Measurements from ENCODE around the gene AUTS2.

Gene AUTS2

DNA sequence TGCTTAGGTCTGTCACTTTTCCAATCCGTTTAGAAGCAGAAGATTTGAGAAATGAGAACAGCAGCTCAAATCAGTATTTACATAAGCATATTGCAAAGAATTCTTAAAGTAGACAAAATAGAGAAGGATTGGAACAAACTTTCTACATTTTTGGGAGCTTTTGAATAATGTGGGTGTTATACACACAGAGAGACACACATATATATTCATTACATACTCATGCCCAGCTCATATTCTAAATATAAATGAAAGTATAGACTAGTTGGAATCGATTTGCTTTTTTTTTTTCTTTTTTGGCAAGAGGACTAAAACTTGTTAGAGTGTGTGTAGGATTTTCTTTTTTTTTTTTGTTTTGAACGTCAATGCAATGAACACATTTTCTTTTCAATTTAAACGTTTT, 538.9 kb downstream of the AUTS2 start:
- no peak overlapping the region for H3K4me3 ChIP-seq (ENCODE audit: low read length, poor library complexity, severe bottlenecking)
- no peaks in the 10 kb centered on the region for H3K36me3 ChIP-seq (ENCODE audit: insufficient read depth, low read length)
- no peaks in the 10 kb centered on the region for H3K4me1 ChIP-seq (ENCODE audit: insufficient read depth, low read length, poor library complexity, severe bottlenecking)
- no peak overlapping the region for H3K4me2 ChIP-seq (ENCODE audit: low read depth, low read length, poor library complexity, severe bottlenecking)
- H3K9me2 ChIP-seq (replicated peaks; ENCODE audit: low read depth, low read length) = no peaks in the 10 kb centered on the region
- no peaks in the 10 kb centered on the region for H4K20me1 ChIP-seq (ENCODE audit: insufficient read depth, low read length, poor library complexity, severe bottlenecking)
- H3K9ac ChIP-seq (ENCODE audit: low read depth, low read length, poor library complexity, severe bottlenecking) = no peak overlapping the region
- no peaks in the 10 kb centered on the region for H3K27me3 ChIP-seq (ENCODE audit: insufficient read depth, low read length, poor library complexity, severe bottlenecking)
- no peak overlapping the region for H2AFZ ChIP-seq (ENCODE audit: low read length)
- TF ChIP-seq EZH2phosphoT487 (IDR thresholded peaks at IDR 0.05; ENCODE audit: borderline replicate concordance) = no peak
- TF ChIP-seq, protein P1, sequence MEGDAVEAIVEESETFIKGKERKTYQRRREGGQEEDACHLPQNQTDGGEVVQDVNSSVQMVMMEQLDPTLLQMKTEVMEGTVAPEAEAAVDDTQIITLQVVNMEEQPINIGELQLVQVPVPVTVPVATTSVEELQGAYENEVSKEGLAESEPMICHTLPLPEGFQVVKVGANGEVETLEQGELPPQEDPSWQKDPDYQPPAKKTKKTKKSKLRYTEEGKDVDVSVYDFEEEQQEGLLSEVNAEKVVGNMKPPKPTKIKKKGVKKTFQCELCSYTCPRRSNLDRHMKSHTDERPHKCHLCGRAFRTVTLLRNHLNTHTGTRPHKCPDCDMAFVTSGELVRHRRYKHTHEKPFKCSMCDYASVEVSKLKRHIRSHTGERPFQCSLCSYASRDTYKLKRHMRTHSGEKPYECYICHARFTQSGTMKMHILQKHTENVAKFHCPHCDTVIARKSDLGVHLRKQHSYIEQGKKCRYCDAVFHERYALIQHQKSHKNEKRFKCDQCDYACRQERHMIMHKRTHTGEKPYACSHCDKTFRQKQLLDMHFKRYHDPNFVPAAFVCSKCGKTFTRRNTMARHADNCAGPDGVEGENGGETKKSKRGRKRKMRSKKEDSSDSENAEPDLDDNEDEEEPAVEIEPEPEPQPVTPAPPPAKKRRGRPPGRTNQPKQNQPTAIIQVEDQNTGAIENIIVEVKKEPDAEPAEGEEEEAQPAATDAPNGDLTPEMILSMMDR (conservative IDR thresholded peaks at IDR 0.05; ENCODE audit: low read length) = no peak
- no peaks in the 10 kb centered on the region for H3K79me2 ChIP-seq (ENCODE audit: insufficient read depth, low read length)
- no peaks in the 10 kb centered on the region for H3K9me3 ChIP-seq (ENCODE audit: insufficient read depth, low read depth, low read length)
- no peaks in the 10 kb centered on the region for H3F3A ChIP-seq (ENCODE audit: low read depth)

DNA sequence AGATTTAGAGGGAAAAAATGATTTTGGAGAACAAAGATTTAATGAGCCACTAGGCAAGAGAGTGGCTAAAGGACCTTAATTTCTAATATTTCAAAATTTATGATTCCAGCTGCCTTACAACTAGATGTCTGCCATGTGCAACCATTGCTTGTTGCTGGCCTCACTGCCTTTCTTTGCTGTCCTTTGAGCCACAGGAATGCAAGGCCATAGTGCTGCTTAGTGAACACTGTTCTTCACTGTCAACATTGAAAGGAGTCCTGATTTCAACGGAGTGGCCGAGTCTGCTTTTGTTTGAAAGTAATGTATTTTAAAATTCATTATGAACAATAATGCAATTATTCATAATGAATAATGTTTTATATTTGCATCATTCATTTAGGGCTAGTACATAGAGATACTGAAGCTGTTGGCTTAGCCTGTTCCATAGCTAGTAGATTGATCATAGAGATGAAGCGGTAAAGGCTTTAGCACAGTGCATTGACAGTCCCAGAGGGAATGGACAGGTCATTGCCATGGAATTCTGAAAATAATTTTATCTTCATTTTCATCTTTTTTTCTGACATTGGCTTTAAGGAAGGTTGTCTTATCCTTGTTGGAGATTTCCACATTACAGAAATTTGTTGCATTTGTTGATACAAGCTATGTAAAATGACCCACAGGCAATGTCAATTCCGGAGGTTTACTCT, 544.1 kb downstream of the AUTS2 start:
- Histone ChIP-seq H3K4me2 (ENCODE audit: low read depth, low read length, poor library complexity, severe bottlenecking) (no peak overlapping the region), H3K9me3 (ENCODE audit: insufficient read depth, low read depth, low read length) (no peaks in the 10 kb centered on the region), H4K20me1 (ENCODE audit: insufficient read depth, low read length, poor library complexity, severe bottlenecking) (no peaks in the 10 kb centered on the region), H3K9me2 (replicated peaks; ENCODE audit: low read depth, low read length) (no peaks in the 10 kb centered on the region), H3F3A (ENCODE audit: low read depth) (no peaks in the 10 kb centered on the region), H3K9ac (ENCODE audit: low read depth, low read length, poor library complexity, severe bottlenecking) (no peak overlapping the region), H2AFZ (ENCODE audit: low read length) (no peak overlapping the region), H3K79me2 (ENCODE audit: insufficient read depth, low read length) (no peaks in the 10 kb centered on the region), H3K4me3 (ENCODE audit: low read length, poor library complexity, severe bottlenecking) (no peak overlapping the region), H3K4me1 (ENCODE audit: insufficient read depth, low read length, poor library complexity, severe bottlenecking) (no peaks in the 10 kb centered on the region), H3K27me3 (ENCODE audit: insufficient read depth, low read length, poor library complexity, severe bottlenecking) (no peaks in the 10 kb centered on the region), H3K36me3 (ENCODE audit: insufficient read depth, low read length) (no peaks in the 10 kb centered on the region)
- TF ChIP-seq, protein P1 (conservative IDR thresholded peaks at IDR 0.05; ENCODE audit: low read length) = no peak
- no peak for TF ChIP-seq EZH2phosphoT487 (IDR thresholded peaks at IDR 0.05; ENCODE audit: borderline replicate concordance)

DNA sequence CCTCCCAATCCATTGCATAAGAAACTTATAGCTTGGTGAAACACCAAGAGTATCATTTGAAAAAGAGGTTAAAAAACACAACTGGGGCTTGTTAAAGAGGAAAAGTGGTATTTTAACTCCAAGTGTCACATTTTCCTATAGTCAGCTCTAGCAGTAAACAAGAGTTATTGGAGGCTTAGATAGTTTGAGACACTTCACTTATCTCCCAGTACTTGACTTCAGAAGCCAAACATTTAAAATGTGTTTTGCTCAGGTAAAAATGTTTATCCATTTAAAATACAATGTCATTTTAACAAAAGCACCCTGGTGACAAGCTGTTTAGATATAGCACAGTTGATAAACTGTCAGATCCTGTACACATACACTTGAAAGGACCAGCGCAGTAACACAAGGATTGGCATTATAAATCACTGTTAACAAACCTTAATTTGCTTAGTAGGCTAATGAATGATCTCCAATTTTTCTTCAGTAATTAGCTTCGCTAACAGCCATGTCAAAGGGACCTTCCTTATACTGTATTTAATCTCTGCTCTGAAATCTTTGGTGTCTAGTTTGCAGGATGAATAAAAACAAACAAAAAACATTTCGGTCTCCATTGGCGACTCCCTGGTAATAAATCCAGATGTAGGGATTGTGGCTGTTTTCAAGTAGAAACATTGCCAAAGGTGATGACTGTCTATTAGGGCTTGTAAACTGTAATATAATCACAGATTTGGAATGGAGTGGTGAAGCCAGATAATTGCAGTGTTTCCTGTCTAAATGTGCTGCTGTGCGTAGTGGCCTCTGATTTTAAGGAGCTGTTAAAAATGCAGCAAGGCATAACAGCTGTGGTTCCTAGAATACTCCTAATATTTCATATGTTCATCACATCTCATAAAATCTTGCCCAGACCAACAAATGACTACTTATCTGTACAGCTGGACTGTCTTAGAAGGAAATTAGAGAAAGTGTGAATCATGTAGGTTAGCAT, 545.1 kb downstream of the AUTS2 start:
- Histone ChIP-seq H3K9ac (ENCODE audit: low read depth, low read length, poor library complexity, severe bottlenecking) (no peak overlapping the region), H3K4me1 (ENCODE audit: insufficient read depth, low read length, poor library complexity, severe bottlenecking) (no peaks in the 10 kb centered on the region), H2AFZ (ENCODE audit: low read length) (no peak overlapping the region), H3K36me3 (ENCODE audit: insufficient read depth, low read length) (no peaks in the 10 kb centered on the region), H3K9me2 (replicated peaks; ENCODE audit: low read depth, low read length) (no peaks in the 10 kb centered on the region), H3K79me2 (ENCODE audit: insufficient read depth, low read length) (no peaks in the 10 kb centered on the region), H3K9me3 (ENCODE audit: insufficient read depth, low read depth, low read length) (no peaks in the 10 kb centered on the region), H3K4me2 (ENCODE audit: low read depth, low read length, poor library complexity, severe bottlenecking) (no peak overlapping the region), H4K20me1 (ENCODE audit: insufficient read depth, low read length, poor library complexity, severe bottlenecking) (no peaks in the 10 kb centered on the region), H3K27me3 (ENCODE audit: insufficient read depth, low read length, poor library complexity, severe bottlenecking) (no peaks in the 10 kb centered on the region), H3F3A (ENCODE audit: low read depth) (no peaks in the 10 kb centered on the region), H3K4me3 (ENCODE audit: low read length, poor library complexity, severe bottlenecking) (no peak overlapping the region)
- TF ChIP-seq, protein P1 (conservative IDR thresholded peaks at IDR 0.05; ENCODE audit: low read length) = no peak
- peak; percentile 22; the same call in 1 of the 2 replicates for TF ChIP-seq EZH2phosphoT487 (IDR thresholded peaks at IDR 0.05; ENCODE audit: borderline replicate concordance)
